MV-4-11 (cell line): ENCODE results near the gene IL17B.

ENCODE experiments used
- DNase-seq: peaks from one replicate; lab custom pipeline; 2025; lab: John Stamatoyannopoulos, UW

Gene IL17B

GRCh38 chr5:149414405-149415065 lies 35.4 kb upstream of the IL17B start:
- no peak for DNase-seq

- no peak for DNase-seq
Observed at GRCh38 chr5:149413477-149414210, 34.6 kb upstream of the IL17B start.

DNA sequence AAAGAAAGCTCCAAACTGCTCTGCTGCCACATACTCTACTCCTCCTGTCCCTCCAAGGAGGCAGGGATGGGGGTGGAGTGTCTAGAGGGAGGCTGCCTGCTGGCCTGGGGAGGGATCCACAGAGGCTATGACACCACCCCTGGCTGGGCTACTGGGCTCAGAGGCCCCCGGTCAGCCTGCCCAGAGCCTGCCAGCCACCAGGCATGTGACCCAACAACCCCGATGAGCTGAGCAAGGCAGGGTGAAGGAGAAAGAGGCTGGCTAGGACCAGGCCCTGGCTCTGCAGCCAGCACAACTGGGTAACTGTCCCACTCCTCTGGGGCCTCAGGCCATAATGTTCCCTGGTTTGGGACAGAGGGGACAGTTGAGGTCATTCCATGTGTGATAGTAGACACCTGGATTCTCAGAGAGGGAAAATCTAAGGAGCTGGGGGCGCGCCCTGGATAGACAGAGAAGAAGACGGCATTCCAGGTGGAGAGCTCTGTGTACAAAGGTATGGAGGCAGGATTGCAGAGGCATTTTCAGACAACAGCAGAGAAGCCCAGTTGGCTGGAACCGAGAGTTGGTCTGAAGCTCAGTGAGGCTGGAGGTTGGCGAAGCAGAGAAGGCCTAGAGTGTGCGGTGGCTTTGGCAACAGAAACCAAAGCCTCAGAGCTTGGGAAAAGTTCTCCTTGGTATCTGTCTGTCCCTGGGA lies 33.8 kb upstream of the IL17B start:
- no peak for DNase-seq

GRCh38 chr5:149411738-149412519 lies 32.8 kb upstream of the IL17B start:
- DNase-seq, result no peak

DNA sequence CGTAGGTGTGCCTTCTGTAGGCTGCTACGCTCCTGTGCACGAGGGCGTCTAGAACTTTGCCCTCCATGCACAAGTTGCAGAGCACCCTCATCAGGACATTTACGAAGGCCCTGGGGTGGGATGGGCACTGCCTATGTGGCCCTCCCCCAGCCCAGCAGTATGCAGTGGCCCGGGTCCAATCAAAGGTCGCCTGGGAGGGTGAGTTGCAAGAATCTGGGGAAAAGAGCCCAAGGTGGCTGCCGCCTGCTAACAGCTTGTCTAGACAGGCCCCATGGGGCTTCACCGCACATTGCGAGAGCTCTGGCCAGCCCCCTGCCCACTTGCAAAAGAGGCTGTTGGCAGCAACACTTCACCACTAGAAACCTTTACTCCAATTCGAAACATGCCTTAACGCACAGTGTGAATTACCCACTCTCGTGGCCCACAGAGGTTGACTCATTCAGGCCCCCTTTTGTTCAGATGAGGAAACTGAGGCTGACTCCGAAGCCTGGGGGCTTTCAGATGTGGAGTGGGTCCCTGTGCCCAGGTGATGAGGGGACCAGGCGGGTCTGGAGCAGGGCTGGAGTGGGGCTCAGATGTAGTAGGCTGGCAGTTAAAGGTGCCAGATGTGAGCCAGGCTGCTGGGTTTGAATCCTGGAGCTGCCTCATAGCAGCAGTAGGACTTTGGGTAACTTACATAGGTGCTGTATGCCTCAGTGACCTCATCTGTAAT lies 31.8 kb upstream of the IL17B start:
- no peak for DNase-seq

DNA sequence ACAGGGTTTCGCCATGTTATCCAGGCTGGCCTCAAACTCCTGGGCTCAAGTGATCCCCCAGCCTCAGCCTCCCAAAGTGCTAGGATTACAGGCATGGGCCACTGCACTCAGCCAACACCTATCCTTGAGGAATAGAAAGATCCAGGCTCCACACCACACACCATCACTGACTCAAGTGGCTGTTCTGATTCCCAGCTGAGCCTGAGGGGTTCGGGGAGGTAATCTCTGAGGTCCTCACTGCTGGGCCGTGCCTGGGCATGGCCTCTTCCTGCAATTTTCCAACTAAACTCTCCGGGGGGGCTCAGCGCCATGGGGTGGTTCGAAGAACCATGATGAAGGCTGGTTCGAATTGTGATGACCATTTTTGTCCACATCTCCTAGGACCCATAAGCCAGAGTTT lies 31.0 kb upstream of the IL17B start:
- DNase-seq, result no peak

DNA sequence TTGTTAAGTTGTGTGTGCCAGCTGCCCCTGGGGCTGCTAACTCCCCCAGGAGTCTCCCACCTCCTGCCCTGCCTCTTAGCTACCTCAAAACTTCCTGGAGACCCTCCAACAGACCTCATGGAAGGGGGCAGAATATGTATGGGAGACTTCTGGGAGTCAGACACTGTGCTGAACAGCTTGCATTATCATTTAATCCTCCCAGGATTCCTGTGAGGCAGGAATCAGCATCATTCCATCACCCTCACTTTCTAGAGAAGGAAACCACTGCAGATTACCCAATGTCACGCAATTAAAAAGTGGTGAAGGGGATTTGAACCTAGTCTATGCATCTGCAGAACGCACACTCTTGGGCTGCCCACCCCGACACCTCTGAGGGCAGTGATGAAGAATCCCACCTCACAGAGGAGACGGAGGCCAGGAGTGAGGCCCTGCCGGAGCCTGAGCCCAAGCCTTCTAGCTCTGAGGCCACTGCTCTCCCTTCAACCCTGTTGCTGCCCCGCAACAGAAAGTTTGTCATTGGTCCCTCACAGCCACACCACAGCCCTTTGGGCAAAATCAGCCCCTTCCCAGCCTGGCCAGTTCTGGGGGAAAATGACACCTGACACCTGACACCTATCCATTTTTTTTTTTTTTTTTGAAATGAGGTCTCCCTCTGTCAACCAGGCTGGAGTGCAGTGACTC lies 30.3 kb upstream of the IL17B start:
- DNase-seq, result no peak

DNA sequence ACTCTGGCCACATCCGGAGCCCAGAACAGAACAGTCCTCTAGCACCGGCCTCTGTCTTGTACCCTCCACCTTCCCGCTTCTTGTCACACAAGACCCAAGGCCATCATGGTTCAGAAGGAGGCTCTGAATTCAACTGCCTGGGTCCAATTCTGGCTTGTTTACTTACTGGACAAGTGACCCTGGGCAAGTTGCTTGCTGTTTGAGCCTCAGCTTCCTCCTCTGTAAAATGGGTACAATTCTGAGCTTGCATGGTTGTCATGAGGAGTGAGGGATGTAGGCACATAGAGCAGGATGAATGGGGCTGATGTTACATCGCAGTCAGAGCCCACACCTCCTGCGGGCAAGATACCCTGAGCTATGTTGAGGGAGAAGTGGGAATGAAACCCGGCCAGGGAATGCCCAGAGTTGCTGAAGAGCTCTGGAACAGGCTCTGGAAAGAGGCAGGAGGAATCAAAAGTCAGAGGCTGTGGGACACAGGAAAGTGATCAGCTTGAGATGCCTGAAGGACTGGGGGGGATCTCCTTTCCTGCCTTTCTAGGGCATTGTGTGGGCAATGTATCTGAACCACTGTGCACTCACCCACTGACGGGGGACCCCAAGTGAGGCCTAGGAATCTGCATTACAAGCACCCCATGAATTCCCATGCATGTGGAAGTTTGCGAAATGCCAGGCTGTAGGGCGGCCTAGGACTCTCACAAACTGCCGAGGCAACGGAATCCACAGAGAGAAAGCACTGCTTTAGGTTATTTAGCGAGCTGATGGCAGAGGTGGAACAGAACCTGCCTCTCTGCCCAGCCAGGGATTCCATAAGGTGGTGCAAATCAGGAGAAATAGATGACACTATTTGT lies 29.4 kb upstream of the IL17B start:
- no peak for DNase-seq

DNA sequence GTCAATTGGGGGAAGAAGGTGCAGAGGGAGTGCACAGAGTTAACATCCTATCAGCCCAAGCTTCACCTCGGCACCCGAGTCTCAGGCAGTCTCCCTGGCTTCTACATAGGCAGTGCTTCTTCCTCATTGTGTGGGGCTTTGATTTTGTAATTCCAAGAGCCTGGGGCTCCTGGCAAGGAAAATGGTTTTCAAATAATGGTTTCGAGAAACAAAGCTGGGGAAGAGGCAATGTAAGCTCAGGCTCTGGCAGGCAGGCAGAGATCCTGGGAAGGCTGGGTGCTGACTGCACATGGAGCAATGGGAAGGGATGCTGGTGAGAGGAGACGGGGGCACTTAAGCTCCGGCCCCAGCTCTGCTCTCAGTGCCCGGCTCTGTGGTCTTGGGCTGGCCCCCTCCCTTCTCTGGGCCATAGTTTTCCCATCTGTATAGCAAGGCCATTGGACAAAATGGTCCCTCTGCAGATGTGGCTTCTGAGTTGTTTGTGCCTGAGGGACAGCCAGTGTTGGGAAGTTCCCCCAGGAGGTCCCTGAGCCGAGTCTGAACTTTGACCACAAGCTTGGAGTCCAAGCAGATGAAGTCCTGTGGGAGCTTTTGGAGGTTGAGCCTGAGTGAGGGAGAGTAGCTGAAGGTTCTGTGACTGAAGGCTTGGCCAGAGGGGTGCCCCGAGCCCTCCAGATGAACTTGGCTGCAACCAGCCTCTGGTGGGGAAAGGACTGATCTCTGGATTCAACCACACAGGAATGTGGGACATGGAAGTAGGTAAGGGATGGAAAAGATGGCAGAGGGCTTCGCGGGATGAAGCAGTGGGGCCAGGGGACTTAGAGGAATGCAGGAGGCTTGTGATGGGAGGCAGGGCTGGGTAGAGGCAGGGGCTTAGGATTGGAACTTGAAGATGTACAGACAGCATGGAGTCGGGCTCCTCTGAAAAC lies 28.5 kb upstream of the IL17B start:
- no peak for DNase-seq

DNA sequence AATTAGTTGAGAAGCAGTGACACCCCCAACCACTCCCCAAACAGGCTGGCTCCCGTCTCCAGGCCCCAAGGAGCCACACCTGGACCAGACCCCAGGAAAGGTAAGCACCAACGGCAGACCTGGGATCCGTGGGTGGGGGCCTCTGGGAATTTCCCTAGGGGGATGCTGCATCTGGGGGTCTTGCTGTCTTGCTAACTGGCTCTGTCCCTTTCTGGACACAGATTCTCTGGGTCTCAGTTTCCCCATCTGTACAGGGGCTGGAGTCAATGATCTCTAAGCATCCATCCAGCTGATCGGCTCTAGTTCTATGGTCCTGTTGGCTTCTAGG lies 27.9 kb upstream of the IL17B start:
- DNase-seq, result no peak

GRCh38 chr5:149406203-149406978 lies 27.3 kb upstream of the IL17B start:
- no peak for DNase-seq

DNA sequence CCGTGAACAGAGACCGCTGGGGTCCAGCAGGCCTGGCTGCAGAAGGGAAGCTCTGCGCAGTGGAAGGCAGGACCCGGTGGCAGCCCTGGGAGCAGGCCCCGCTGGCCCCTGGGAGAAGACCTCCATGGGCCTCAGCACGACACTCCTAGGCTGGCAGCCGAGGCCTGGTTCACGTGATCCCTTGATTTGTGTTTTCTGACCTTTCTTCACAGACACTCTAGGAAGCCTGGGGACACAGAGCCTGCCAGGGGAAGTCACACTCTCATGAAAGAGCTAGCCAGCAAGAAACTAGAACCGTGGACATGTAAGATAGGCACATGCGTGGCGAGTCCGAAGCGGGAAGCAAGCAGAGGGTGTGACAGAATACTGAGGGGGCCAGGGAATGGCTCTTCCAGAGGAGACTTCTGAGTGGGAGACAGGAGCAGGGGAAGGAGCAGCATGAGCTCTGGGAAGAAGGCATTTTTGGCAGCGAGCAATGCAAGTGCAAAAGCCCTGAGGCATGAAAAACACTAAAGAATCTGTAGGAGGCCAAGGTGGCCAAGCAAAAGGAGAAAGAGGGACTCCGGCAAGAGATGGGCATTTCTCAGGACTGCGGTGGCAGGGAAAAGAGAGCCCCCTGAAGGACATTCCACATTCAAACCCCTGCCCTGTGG lies 26.6 kb upstream of the IL17B start:
- no peak for DNase-seq

GRCh38 chr5:149404746-149405549 lies 25.9 kb upstream of the IL17B start:
- DNase-seq, result peak; percentile 43

DNA sequence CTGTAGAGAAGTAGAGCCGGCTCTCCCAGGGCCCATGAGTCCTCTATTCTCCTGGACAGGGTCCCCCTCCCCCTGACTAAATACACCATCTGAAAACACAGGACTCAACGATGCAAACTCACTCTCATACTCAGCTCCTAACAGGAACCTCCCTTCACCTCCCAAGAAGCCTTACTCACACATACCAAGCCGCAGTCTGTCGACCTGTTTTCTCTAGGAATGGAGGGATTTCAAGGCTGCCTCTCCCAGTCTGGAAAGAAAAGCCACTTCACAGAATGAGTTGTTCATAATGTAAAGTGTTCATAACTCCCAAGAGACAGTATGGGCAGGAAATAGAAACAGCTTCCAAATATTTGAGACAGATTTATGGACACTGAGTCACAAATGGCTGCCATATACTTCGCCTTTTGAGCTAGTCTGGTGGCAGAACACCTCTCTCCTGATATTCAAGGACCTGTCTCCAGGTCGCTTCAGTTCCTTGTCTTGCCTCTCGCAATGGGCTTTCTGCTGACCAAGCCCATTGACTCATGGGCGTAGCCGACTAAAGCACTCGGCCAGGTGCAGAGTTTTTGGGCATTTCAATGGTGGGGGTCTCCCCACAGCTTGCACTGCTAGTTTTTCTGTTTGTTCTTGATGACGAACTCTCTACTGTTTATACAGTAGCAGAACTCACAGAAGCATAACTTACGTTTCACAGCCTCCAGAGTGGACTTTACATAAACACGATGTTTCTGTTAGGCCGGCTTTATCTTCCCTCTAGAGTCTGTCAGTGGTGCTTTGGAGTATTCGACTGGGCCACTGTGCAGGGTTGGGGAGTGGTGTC lies 25.0 kb upstream of the IL17B start:
- no peak for DNase-seq

GRCh38 chr5:149402291-149402690 lies 23.2 kb upstream of the IL17B start:
- no peak for DNase-seq

DNA sequence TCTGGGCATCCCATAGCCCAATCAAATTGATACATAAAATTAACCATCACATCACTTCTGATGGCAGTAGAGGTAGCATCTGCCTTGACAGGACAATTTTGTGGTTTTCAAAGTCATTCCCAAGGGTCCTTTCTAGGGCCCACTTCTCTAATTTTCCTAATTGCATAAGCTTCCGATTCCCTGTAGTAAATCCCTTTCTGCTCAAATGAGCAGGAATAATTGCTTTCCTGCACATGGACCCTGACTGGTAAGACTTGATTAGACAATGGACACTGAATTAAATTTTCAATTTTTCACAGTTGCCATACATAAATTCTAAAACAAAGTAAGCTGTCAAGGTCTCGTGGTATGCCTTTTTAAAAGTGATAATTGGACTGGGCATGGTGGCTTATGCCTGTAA lies 22.0 kb upstream of the IL17B start:
- DNase-seq, result no peak
